Mesothelial cell of epicardium (in vitro differentiated cells): Measurements from ENCODE around the gene OR52H1. TPM values are rescaled to one million over a fixed set of nuclear protein-coding genes. Genes with fewer than 3 reads are reported as not detected.
"Not testable (repeated sequence)": the region's sequence is repeated elsewhere in the genome, so short reads cannot be mapped to it uniquely, and the experiment has no call there.

ENCODE experiments used
- DNase-seq, 2 experiments: peaks; one replicate each; pipeline ENCODE4 v3.0.0; 2021; ENCODE audit warnings: low spot score in 2 of 2; ENCODE audit not compliant: unreplicated experiment in 2 of 2
- H3K27ac Mint-ChIP-seq: 2 replicates; pipeline ENCODE4 v1.8.0; 2021; ENCODE audit warnings: mixed read lengths
- H3K27me3 Mint-ChIP-seq: 2 replicates; pipeline ENCODE4 v1.8.0; 2021; ENCODE audit warnings: low read depth, mixed read lengths
- H3K36me3 Mint-ChIP-seq: 2 replicates; pipeline ENCODE4 v1.8.0; 2021; ENCODE audit warnings: mixed read lengths
- H3K4me1 Mint-ChIP-seq: 2 replicates; pipeline ENCODE4 v1.8.0; 2021; ENCODE audit warnings: mixed read lengths
- H3K4me3 Mint-ChIP-seq: 2 replicates; pipeline ENCODE4 v1.8.0; 2021; ENCODE audit warnings: mild to moderate bottlenecking, moderate library complexity, mixed read lengths
- H3K9me3 Mint-ChIP-seq: 2 replicates; pipeline ENCODE4 v1.8.0; 2021; ENCODE audit warnings: mixed read lengths
- total RNA-seq: library from RNA; stranded (reverse); gene quantifications from 3 replicates; pipeline ENCODE4 v1.2.1, GENCODE V29; 2021
- TF ChIP-seq, protein P1 (sequence below): fragments of 200-600 bp; sonication (generic); IDR thresholded peaks from one replicate; pipeline ENCODE4 v1.5.0; 2021; ENCODE audit warnings: antibody characterized with exemption; ENCODE audit not compliant: unreplicated experiment

Gene OR52H1
- total RNA-seq, 1 donor from 2014 or later, result 1.3 TPM

DNA sequence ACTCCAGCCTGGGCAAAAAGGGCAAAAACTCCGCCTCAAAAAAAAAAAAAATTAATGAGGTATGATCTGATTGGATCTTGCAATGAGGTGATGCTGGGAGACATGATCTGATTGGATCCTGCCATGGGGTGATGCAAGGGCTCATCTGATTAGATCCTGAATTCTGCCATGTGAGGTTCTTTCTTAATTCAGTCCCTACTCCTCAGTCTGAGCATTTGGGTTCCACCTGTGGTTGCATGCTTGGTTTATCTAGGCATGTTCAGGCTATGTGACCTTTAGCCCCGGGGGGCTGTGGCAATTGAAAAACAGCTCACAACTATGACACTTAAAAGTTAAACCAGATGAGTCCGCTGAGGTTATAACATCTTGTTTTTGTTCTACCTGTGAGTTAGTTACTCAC, 43.3 kb upstream of the OR52H1 start:
- H3K27ac Mint-ChIP-seq, result no peak overlapping the region
- no peaks in the 10 kb centered on the region for H3K27me3 Mint-ChIP-seq
- TF ChIP-seq, protein P1, sequence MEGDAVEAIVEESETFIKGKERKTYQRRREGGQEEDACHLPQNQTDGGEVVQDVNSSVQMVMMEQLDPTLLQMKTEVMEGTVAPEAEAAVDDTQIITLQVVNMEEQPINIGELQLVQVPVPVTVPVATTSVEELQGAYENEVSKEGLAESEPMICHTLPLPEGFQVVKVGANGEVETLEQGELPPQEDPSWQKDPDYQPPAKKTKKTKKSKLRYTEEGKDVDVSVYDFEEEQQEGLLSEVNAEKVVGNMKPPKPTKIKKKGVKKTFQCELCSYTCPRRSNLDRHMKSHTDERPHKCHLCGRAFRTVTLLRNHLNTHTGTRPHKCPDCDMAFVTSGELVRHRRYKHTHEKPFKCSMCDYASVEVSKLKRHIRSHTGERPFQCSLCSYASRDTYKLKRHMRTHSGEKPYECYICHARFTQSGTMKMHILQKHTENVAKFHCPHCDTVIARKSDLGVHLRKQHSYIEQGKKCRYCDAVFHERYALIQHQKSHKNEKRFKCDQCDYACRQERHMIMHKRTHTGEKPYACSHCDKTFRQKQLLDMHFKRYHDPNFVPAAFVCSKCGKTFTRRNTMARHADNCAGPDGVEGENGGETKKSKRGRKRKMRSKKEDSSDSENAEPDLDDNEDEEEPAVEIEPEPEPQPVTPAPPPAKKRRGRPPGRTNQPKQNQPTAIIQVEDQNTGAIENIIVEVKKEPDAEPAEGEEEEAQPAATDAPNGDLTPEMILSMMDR, result no peak
- no peak overlapping the region for H3K4me3 Mint-ChIP-seq
- H3K36me3 Mint-ChIP-seq, result peaks cover 6% of the 10 kb centered on the region
- peaks cover 9% of the 10 kb centered on the region for H3K4me1 Mint-ChIP-seq
- H3K9me3 Mint-ChIP-seq, result peaks cover 7% of the 10 kb centered on the region
- no peak for DNase-seq

DNA sequence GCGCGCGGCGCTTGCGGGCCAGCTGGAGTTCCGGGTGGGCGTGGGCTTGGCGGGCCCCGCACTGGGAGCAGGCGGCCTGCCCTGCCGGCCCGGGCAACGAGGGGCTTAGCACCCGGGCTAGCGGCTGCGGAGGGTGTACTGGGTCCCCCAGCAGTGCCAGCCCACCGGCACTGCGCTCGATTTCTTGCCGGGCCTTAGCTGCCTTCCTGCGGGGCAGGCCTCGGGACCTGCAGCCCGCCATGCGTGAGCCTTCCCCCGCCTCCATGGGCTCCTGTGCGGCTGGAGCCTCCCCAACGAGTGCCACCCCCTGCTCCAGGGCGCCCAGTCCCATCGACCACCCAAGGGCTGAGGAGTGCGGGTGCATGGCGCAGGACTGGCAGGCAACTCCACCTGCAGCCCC, 41.6 kb upstream of the OR52H1 start:
- not testable (repeated sequence) for H3K9me3 Mint-ChIP-seq, H3K4me1 Mint-ChIP-seq, H3K36me3 Mint-ChIP-seq, DNase-seq, H3K4me3 Mint-ChIP-seq, H3K27ac Mint-ChIP-seq, H3K27me3 Mint-ChIP-seq

DNA sequence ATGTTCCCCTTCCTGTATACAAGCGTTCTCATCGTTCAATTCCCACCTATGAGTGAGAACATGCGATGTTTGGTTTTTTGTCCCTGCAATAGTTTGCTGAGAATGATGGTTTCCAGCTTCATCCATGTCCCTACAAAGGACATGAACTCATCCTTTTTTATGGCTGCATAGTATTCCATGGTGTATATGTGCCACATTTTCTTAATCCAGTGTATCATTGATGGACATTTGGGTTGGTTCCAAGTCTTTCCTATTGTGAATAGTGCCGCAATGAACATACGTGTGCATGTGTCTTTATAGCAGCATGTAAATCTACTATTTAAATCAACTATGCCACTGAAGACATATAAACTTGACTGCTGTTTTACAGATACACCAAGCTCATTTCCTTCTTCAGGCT, 36.1 kb upstream of the OR52H1 start:
- not testable (repeated sequence) for H3K36me3 Mint-ChIP-seq, H3K4me3 Mint-ChIP-seq, H3K4me1 Mint-ChIP-seq, H3K9me3 Mint-ChIP-seq, H3K27me3 Mint-ChIP-seq, DNase-seq, H3K27ac Mint-ChIP-seq

DNA sequence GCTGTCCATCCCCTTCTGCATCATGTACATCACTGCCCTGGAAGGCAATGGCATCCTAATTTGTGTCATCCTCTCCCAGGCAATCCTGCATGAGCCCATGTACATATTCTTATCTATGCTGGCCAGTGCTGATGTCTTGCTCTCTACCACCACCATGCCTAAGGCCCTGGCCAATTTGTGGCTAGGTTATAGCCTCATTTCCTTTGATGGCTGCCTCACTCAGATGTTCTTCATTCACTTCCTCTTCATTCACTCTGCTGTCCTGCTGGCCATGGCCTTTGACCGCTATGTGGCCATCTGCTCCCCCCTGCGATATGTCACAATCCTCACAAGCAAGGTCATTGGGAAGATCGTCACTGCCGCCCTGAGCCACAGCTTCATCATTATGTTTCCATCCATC, 32.7 kb upstream of the OR52H1 start:
- Mint-ChIP-seq H3K27me3 (no peaks in the 10 kb centered on the region), H3K4me3 (no peak overlapping the region)
- TF ChIP-seq, protein P1, result no peak

DNA sequence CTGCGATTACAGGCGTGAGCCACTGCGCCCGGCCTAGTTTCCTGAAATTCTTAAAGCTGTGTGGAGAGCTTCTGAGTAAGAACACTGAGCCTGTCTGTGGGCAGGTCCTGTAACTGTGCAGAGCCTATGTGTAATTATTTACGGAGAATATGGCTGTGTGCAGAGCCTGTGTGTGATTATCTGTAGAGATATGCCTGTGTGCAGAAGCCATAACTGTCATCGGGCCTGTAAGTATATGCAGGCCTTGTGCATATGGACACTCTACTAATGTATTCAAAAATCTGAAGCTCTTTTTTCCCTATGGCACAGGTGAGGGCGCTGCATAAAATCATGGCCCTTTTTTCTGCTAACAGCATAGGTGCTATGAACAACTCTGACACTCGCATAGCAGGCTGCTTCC, 32.2 kb upstream of the OR52H1 start, which contains the start of gene OR52B6:
TSS of gene OR52B6 (plus strand) at position 301 of the 400 bp plus-strand sequence. CDS start at position 301, 0 bp downstream.
- no peaks in the 10 kb centered on the region for H3K9me3 Mint-ChIP-seq
- no peak within 1 kb of the TSS for H3K4me3 Mint-ChIP-seq
- TF ChIP-seq, protein P1, result no peak
- H3K36me3 Mint-ChIP-seq, result no peaks in the 10 kb centered on the region
- H3K27me3 Mint-ChIP-seq, result no peaks in the 10 kb centered on the region
- no peaks in the 10 kb centered on the region for H3K4me1 Mint-ChIP-seq
- H3K27ac Mint-ChIP-seq, result no peak within 1 kb of the TSS
- DNase-seq, result no peak

More for the DNA sequence above, 32.7 kb upstream of the OR52H1 start:
- H3K4me1 Mint-ChIP-seq, result no peaks in the 10 kb centered on the region
- H3K9me3 Mint-ChIP-seq, result no peaks in the 10 kb centered on the region
- DNase-seq, result no peak
- no peaks in the 10 kb centered on the region for H3K36me3 Mint-ChIP-seq
- no peak overlapping the region for H3K27ac Mint-ChIP-seq

DNA sequence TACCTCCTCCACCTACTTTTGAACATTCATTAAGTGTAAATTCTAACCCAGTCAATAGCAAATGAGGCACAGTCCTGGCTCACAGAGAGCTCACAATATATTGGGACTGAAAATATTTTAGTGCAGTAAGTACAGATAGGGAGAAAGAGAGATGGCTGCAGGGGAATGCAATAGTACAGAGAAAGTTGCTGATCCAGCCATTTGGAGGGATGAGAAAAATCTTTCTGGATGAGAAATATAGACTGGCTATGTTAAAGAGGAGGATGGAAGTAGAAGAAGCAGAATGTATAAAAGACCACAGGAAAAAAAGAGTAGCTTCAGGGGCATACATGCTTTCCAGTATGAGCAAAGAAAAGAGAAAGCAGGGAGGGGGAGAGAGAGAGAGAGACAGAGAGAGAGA, 28.8 kb upstream of the OR52H1 start:
- H3K9me3 Mint-ChIP-seq, result no peaks in the 10 kb centered on the region
- no peak overlapping the region for H3K4me3 Mint-ChIP-seq
- TF ChIP-seq, protein P1, result no peak
- no peaks in the 10 kb centered on the region for H3K4me1 Mint-ChIP-seq
- H3K27ac Mint-ChIP-seq, result no peak overlapping the region
- no peak for DNase-seq
- H3K36me3 Mint-ChIP-seq, result no peaks in the 10 kb centered on the region
- no peaks in the 10 kb centered on the region for H3K27me3 Mint-ChIP-seq

DNA sequence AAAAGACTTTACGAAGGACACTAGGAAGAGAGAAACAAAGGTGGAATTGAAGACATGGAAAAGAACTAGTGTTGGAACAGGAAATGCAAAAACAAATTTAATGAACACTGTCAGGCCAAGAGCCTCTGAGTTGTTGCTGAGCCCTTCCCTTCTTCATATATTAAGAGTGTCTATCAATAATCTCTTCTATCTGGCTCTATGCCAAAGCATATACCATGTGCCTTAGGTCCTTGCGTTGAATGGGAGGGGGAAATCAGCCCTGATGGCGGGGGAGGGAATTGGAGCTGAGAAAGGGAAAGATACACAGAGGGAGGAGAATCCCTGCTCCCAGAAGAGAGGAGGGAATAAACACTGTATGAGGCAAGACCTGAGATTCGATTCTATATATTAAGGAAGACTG, 26.8 kb upstream of the OR52H1 start:
- Mint-ChIP-seq H3K4me3 (no peak overlapping the region), H3K4me1 (no peaks in the 10 kb centered on the region), H3K27ac (no peak overlapping the region), H3K27me3 (no peaks in the 10 kb centered on the region), H3K9me3 (no peaks in the 10 kb centered on the region), H3K36me3 (no peaks in the 10 kb centered on the region)
- no peak for DNase-seq
- TF ChIP-seq, protein P1, result no peak
